ENCODE measurements around the gene AHNAK.
"Not testable (repeated sequence)": the region's sequence is repeated elsewhere in the genome, so short reads cannot be mapped to it uniquely, and the experiment has no call there.

The AHNAK gene

GRCh38 chr11:62571493-62571892 lies 24.9 kb upstream of the AHNAK start:
- not testable (repeated sequence) for DNase-seq

- DNase-seq = not testable (repeated sequence)
Measured at GRCh38 chr11:62570903-62571302, 24.3 kb upstream of the AHNAK start.

- no peak for DNase-seq
Measured at GRCh38 chr11:62569611-62570010, 23.0 kb upstream of the AHNAK start.

- DNase-seq = no peak
Measured at GRCh38 chr11:62567018-62567633, 20.5 kb upstream of the AHNAK start.

GRCh38 chr11:62566247-62566646 lies 19.6 kb upstream of the AHNAK start:
- DNase-seq = no peak

GRCh38 chr11:62565100-62565802 lies 18.6 kb upstream of the AHNAK start:
- DNase-seq = no peak

GRCh38 chr11:62561677-62562230 lies 15.1 kb upstream of the AHNAK start:
- DNase-seq = not testable (repeated sequence)

- peak; percentile 98 for DNase-seq
Measured at GRCh38 chr11:62560566-62561103, 14.0 kb upstream of the AHNAK start.

GRCh38 chr11:62559626-62560025 lies 13.0 kb upstream of the AHNAK start:
- DNase-seq = not testable (repeated sequence)

GRCh38 chr11:62559204-62559603 lies 12.6 kb upstream of the AHNAK start:
- no peak for DNase-seq

- DNase-seq = no peak
Measured at GRCh38 chr11:62558669-62559068, 12.1 kb upstream of the AHNAK start.

- no peak for DNase-seq
Measured at GRCh38 chr11:62556875-62557631, 10.4 kb upstream of the AHNAK start.

- peak; percentile 95 for DNase-seq
Measured at GRCh38 chr11:62556108-62556874, 9.7 kb upstream of the AHNAK start.

GRCh38 chr11:62555464-62556107 lies 9.0 kb upstream of the AHNAK start:
- DNase-seq = no peak

- no peak for DNase-seq
Measured at GRCh38 chr11:62554387-62555167, 8.0 kb upstream of the AHNAK start.

- DNase-seq = peak; percentile 94
Measured at GRCh38 chr11:62553839-62554361, 7.3 kb upstream of the AHNAK start.

- peak; percentile 95 for DNase-seq
Measured at GRCh38 chr11:62553080-62553838, 6.7 kb upstream of the AHNAK start.

- peak; percentile 77 for DNase-seq
Measured at GRCh38 chr11:62552485-62553079, 6.0 kb upstream of the AHNAK start.

- not testable (repeated sequence) for DNase-seq
Measured at GRCh38 chr11:62550478-62550877, 3.9 kb upstream of the AHNAK start.

Measured in fibroblast of skin of right quadriceps (primary cell).